ENCODE results near the gene ANKMY1. TPM values are rescaled to one million over a fixed set of nuclear protein-coding genes. Genes with fewer than 3 reads are reported as not detected.

The ANKMY1 gene
- total RNA-seq, 1 donor from 2014 or later: 7.2 TPM

GRCh38 chr2:240596491-240596931, 38.7 kb upstream of the ANKMY1 start:
- H3K27me3 Mint-ChIP-seq (ENCODE audit: low read depth, unreplicated experiment): no peaks in the 10 kb centered on the region

GRCh38 chr2:240596080-240596460, 38.3 kb upstream of the ANKMY1 start:
- Histone ChIP-seq H3K9ac (ENCODE audit: low read length) (no peak overlapping the region), H3K4me3 (ENCODE audit: insufficient read depth, low read depth, low read length) (no peak overlapping the region), H2AFZ (ENCODE audit: low read depth, low read length) (no peak overlapping the region), H3K27me3 (ENCODE audit: insufficient read depth, low read length) (no peaks in the 10 kb centered on the region), H3K27ac (ENCODE audit: low read depth, low read length) (no peak overlapping the region), H3K4me1 (ENCODE audit: insufficient read depth, low read length) (peaks cover 6% of the 10 kb centered on the region), H3K4me2 (ENCODE audit: low read length) (no peak overlapping the region), H3K36me3 (ENCODE audit: insufficient read depth, low read length) (peaks cover 4% of the 10 kb centered on the region), H3K9me3 (ENCODE audit: insufficient read depth, low read depth, low read length) (no peaks in the 10 kb centered on the region), H3K79me2 (ENCODE audit: insufficient read depth, low read length) (peaks cover 23% of the 10 kb centered on the region), H4K20me1 (ENCODE audit: insufficient read depth, low read length) (peaks cover 55% of the 10 kb centered on the region)
- no peak overlapping the region for H3K27ac Mint-ChIP-seq (ENCODE audit: unreplicated experiment)
- no peak for TF ChIP-seq CTCF (IDR thresholded peaks at IDR 0.05; ENCODE audit: insufficient read depth, low read depth, low read length)
- TF ChIP-seq EZH2 (IDR thresholded peaks at IDR 0.05; ENCODE audit: insufficient read depth, low read length): no peak
- no peak for DNase-seq (ENCODE audit: low read depth)
- no peak overlapping the region for H3K4me3 Mint-ChIP-seq (ENCODE audit: unreplicated experiment)
- no peak for FAIRE-seq
- H3K36me3 Mint-ChIP-seq (ENCODE audit: low read depth, unreplicated experiment): peaks cover 9% of the 10 kb centered on the region
- H3K4me1 Mint-ChIP-seq (ENCODE audit: low read depth, unreplicated experiment): peaks cover 6% of the 10 kb centered on the region
- no peaks in the 10 kb centered on the region for H3K27me3 Mint-ChIP-seq (ENCODE audit: low read depth, unreplicated experiment)
- no peaks in the 10 kb centered on the region for H3K9me3 Mint-ChIP-seq (ENCODE audit: unreplicated experiment)

More at GRCh38 chr2:240596491-240596931, 38.7 kb upstream of the ANKMY1 start:
- DNase-seq (ENCODE audit: low read depth) (no peak), FAIRE-seq (no peak)
- Mint-ChIP-seq H3K9me3 (ENCODE audit: unreplicated experiment) (no peaks in the 10 kb centered on the region), H3K36me3 (ENCODE audit: low read depth, unreplicated experiment) (peaks cover 9% of the 10 kb centered on the region), H3K27ac (ENCODE audit: unreplicated experiment) (no peak overlapping the region), H3K4me1 (ENCODE audit: low read depth, unreplicated experiment) (peaks cover 1% of the 10 kb centered on the region), H3K4me3 (ENCODE audit: unreplicated experiment) (no peak overlapping the region)
- Histone ChIP-seq H3K9me3 (ENCODE audit: insufficient read depth, low read depth, low read length) (no peaks in the 10 kb centered on the region), H2AFZ (ENCODE audit: low read depth, low read length) (no peak overlapping the region), H3K79me2 (ENCODE audit: insufficient read depth, low read length) (peaks cover 21% of the 10 kb centered on the region), H3K4me3 (ENCODE audit: insufficient read depth, low read depth, low read length) (no peak overlapping the region), H3K9ac (ENCODE audit: low read length) (no peak overlapping the region), H3K4me1 (ENCODE audit: insufficient read depth, low read length) (peaks cover 2% of the 10 kb centered on the region), H3K27me3 (ENCODE audit: insufficient read depth, low read length) (no peaks in the 10 kb centered on the region), H3K36me3 (ENCODE audit: insufficient read depth, low read length) (peaks cover 2% of the 10 kb centered on the region), H3K4me2 (ENCODE audit: low read length) (no peak overlapping the region), H3K27ac (ENCODE audit: low read depth, low read length) (no peak overlapping the region), H4K20me1 (ENCODE audit: insufficient read depth, low read length) (peaks cover 50% of the 10 kb centered on the region)
- TF ChIP-seq EZH2 (IDR thresholded peaks at IDR 0.05; ENCODE audit: insufficient read depth, low read length) (no peak), CTCF (IDR thresholded peaks at IDR 0.05; ENCODE audit: insufficient read depth, low read depth, low read length) (no peak)

GRCh38 chr2:240595381-240596079, 37.7 kb upstream of the ANKMY1 start:
- H3K36me3 Mint-ChIP-seq (ENCODE audit: low read depth, unreplicated experiment): peaks cover 9% of the 10 kb centered on the region
- Histone ChIP-seq H3K4me3 (ENCODE audit: insufficient read depth, low read depth, low read length) (no peak overlapping the region), H3K4me2 (ENCODE audit: low read length) (no peak overlapping the region), H4K20me1 (ENCODE audit: insufficient read depth, low read length) (peaks cover 60% of the 10 kb centered on the region), H3K9ac (ENCODE audit: low read length) (no peak overlapping the region), H3K79me2 (ENCODE audit: insufficient read depth, low read length) (peaks cover 25% of the 10 kb centered on the region), H3K36me3 (ENCODE audit: insufficient read depth, low read length) (peaks cover 4% of the 10 kb centered on the region), H3K27me3 (ENCODE audit: insufficient read depth, low read length) (no peaks in the 10 kb centered on the region), H2AFZ (ENCODE audit: low read depth, low read length) (no peak overlapping the region), H3K4me1 (ENCODE audit: insufficient read depth, low read length) (peaks cover 11% of the 10 kb centered on the region), H3K9me3 (ENCODE audit: insufficient read depth, low read depth, low read length) (no peaks in the 10 kb centered on the region), H3K27ac (ENCODE audit: low read depth, low read length) (no peak overlapping the region)
- no peak for DNase-seq (ENCODE audit: low read depth)
- no peak overlapping the region for H3K4me3 Mint-ChIP-seq (ENCODE audit: unreplicated experiment)
- no peaks in the 10 kb centered on the region for H3K9me3 Mint-ChIP-seq (ENCODE audit: unreplicated experiment)
- TF ChIP-seq EZH2 (IDR thresholded peaks at IDR 0.05; ENCODE audit: insufficient read depth, low read length): no peak
- no peak for TF ChIP-seq CTCF (IDR thresholded peaks at IDR 0.05; ENCODE audit: insufficient read depth, low read depth, low read length)
- H3K4me1 Mint-ChIP-seq (ENCODE audit: low read depth, unreplicated experiment): peaks cover 6% of the 10 kb centered on the region
- FAIRE-seq: no peak
- no peaks in the 10 kb centered on the region for H3K27me3 Mint-ChIP-seq (ENCODE audit: low read depth, unreplicated experiment)
- H3K27ac Mint-ChIP-seq (ENCODE audit: unreplicated experiment): no peak overlapping the region

Data from astrocyte (in vitro differentiated cells and primary cell).